ENCODE data around the gene CTTNBP2NL. TPM values are rescaled to one million over a fixed set of nuclear protein-coding genes. Genes with fewer than 3 reads are reported as not detected.

The CTTNBP2NL gene
- total and polyA plus RNA-seq, 2 experiments from 2014 or later, result 18.5 to 31.0 TPM

- H3K4me1 Mint-ChIP-seq, result peaks cover 49% of the 10 kb centered on the region
- DNase-seq (ENCODE audit: low spot score) (no peak), ATAC-seq (no peak)
Observed at GRCh38 chr1:112402682-112403643, 6.9 kb downstream of the CTTNBP2NL start.

More at GRCh38 chr1:112402682-112403643, 6.9 kb downstream of the CTTNBP2NL start:
- Histone ChIP-seq H3K4me2 (peak overlapping the region; percentile 31), H4K20me1 (replicated peaks; ENCODE audit: insufficient read depth) (peaks cover 32% of the 10 kb centered on the region), H3K27ac (ENCODE audit: low read depth) (0 out of 2 replicates have a peak overlapping the region, but pooled peaks have one; percentile 16), H2AFZ (no peak overlapping the region), H3K27me3 (ENCODE audit: insufficient read depth) (no peaks in the 10 kb centered on the region), H3K9me2 (ENCODE audit: insufficient read depth) (no peaks in the 10 kb centered on the region), H3K4me1 (ENCODE audit: insufficient read depth) (peaks cover 40% of the 10 kb centered on the region), H3K4me3 (peak overlapping the region; percentile 1; the same call in 1 of the 2 replicates), H3K36me3 (ENCODE audit: insufficient read depth) (no peaks in the 10 kb centered on the region), H3F3A (replicated peaks; ENCODE audit: low read depth) (no peaks in the 10 kb centered on the region), H3K79me2 (replicated peaks; ENCODE audit: insufficient read depth) (peaks cover 91% of the 10 kb centered on the region)
- H3K27ac Mint-ChIP-seq, result no peak overlapping the region
- no peak for TF ChIP-seq CREB1 (CRISPR knock-in tag; IDR thresholded peaks at IDR 0.05; ENCODE audit: low read depth)
- TF ChIP-seq EZH2phosphoT487 (IDR thresholded peaks at IDR 0.05; ENCODE audit: unreplicated experiment), result no peak
- TF ChIP-seq STAT1 (IDR thresholded peaks at IDR 0.05; ENCODE audit: unreplicated experiment), result no peak
- no peak for TF ChIP-seq ZNF462 (CRISPR knock-in tag; IDR thresholded peaks at IDR 0.05)
- TF ChIP-seq ZNF331 (CRISPR knock-in tag; IDR thresholded peaks at IDR 0.05; ENCODE audit: low read depth), result no peak
- TF ChIP-seq EZH2 (IDR thresholded peaks at IDR 0.05; ENCODE audit: low read depth, unreplicated experiment), result no peak
- TF ChIP-seq ZNF114 (CRISPR knock-in tag; IDR thresholded peaks at IDR 0.05), result no peak
- TF ChIP-seq POLR2AphosphoS5 (IDR thresholded peaks at IDR 0.05; ENCODE audit: low read depth), result no peak
- no peak for TF ChIP-seq NANOG (IDR thresholded peaks at IDR 0.05; ENCODE audit: borderline replicate concordance)
- TF ChIP-seq, protein P1, sequence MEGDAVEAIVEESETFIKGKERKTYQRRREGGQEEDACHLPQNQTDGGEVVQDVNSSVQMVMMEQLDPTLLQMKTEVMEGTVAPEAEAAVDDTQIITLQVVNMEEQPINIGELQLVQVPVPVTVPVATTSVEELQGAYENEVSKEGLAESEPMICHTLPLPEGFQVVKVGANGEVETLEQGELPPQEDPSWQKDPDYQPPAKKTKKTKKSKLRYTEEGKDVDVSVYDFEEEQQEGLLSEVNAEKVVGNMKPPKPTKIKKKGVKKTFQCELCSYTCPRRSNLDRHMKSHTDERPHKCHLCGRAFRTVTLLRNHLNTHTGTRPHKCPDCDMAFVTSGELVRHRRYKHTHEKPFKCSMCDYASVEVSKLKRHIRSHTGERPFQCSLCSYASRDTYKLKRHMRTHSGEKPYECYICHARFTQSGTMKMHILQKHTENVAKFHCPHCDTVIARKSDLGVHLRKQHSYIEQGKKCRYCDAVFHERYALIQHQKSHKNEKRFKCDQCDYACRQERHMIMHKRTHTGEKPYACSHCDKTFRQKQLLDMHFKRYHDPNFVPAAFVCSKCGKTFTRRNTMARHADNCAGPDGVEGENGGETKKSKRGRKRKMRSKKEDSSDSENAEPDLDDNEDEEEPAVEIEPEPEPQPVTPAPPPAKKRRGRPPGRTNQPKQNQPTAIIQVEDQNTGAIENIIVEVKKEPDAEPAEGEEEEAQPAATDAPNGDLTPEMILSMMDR (conservative IDR thresholded peaks at IDR 0.05; ENCODE audit: low read depth in 2 of 2), result no peak
- TF ChIP-seq REST (IDR thresholded peaks at IDR 0.05; ENCODE audit: unreplicated experiment), result no peak
- TF ChIP-seq JUNB (IDR thresholded peaks at IDR 0.05; ENCODE audit: unreplicated experiment), result no peak
- TF ChIP-seq, protein P2, sequence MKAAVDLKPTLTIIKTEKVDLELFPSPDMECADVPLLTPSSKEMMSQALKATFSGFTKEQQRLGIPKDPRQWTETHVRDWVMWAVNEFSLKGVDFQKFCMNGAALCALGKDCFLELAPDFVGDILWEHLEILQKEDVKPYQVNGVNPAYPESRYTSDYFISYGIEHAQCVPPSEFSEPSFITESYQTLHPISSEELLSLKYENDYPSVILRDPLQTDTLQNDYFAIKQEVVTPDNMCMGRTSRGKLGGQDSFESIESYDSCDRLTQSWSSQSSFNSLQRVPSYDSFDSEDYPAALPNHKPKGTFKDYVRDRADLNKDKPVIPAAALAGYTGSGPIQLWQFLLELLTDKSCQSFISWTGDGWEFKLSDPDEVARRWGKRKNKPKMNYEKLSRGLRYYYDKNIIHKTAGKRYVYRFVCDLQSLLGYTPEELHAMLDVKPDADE (IDR thresholded peaks at IDR 0.05), result no peak
- H3K4me3 Mint-ChIP-seq, result no peak overlapping the region; the same call in 2 of the 3 replicates
- H3K9me3 Mint-ChIP-seq, result no peaks in the 10 kb centered on the region
- peaks cover 1% of the 10 kb centered on the region for H3K27me3 Mint-ChIP-seq (ENCODE audit: insufficient read depth, low read depth, poor library complexity)
- H3K36me3 Mint-ChIP-seq (ENCODE audit: low read depth), result no peaks in the 10 kb centered on the region
